ENCODE results near the gene FASTKD2.

The FASTKD2 gene

DNA sequence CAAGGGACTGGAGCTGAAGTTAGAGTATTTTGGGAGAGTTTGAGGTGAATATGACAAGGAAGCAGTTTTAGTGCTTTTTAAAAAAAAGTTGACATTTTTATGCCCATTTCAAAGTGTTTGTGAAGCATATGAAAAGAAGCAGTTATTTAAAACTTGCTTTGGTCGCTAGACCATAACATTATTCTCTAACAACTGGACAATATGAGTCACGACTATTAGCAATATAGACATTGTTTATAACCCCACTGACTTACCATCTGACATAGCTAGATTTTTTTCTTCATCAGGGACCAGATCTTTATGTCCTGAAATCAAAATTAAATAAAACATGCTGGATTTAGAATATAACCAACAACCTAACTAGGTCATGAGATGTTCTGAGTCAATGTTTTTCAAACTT, 24.6 kb upstream of the FASTKD2 start:
- Histone ChIP-seq H3K4me3 (ENCODE audit: low read depth, low read length) (no peak overlapping the region), H3K27ac (ENCODE audit: low read depth, low read length) (no peak overlapping the region), H3K36me3 (ENCODE audit: control insufficient read depth, insufficient read depth, low read length) (no peaks in the 10 kb centered on the region), H3K9me3 (ENCODE audit: control insufficient read depth, insufficient read depth, low read length) (no peaks in the 10 kb centered on the region), H3K4me1 (ENCODE audit: control insufficient read depth, insufficient read depth, low read length) (no peaks in the 10 kb centered on the region), H3K9ac (ENCODE audit: low read depth, low read length) (no peak overlapping the region), H3K27me3 (ENCODE audit: control insufficient read depth, insufficient read depth, low read length) (no peaks in the 10 kb centered on the region)

- no peak overlapping the region for H3K27ac ChIP-seq (ENCODE audit: low read depth, low read length)
- H3K27me3 ChIP-seq (ENCODE audit: control insufficient read depth, insufficient read depth, low read length), result 0 out of 2 replicates have a peak, but pooled peaks cover under 1% of the 10 kb centered on the region
- no peak overlapping the region for H3K9ac ChIP-seq (ENCODE audit: low read depth, low read length)
- no peak overlapping the region for H3K4me3 ChIP-seq (ENCODE audit: low read depth, low read length)
- no peaks in the 10 kb centered on the region for H3K4me1 ChIP-seq (ENCODE audit: control insufficient read depth, insufficient read depth, low read length)
- no peaks in the 10 kb centered on the region for H3K9me3 ChIP-seq (ENCODE audit: control insufficient read depth, insufficient read depth, low read length)
- H3K36me3 ChIP-seq (ENCODE audit: control insufficient read depth, insufficient read depth, low read length), result no peaks in the 10 kb centered on the region
Measured at GRCh38 chr2:206756816-206757215, 8.6 kb upstream of the FASTKD2 start.

DNA sequence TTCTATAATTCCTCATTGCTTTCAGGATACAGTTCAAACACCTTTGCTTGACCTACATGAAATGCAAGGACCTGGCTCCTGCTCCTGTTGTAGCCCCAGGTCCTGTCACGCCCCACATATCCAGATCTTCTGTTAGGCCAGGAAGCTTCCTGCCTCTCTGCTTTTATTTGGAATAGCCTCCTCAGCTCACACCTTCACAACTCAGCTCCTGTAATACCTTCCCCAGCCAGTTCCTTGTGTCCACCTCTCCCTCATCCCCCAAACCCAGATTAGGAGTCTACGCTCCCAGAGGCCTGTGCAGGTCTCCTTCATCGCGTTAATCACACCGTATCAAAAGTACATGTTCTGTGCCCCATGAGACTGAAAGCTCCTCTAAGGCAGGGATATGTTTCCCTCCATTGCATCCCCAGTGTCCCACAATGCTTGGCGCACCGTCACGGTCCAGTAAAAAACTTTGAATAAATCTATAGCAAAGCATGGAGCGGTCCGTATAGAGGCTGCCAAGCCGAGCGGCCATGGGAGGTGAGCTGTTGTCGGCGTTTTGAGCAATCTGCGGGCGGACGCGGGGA, 649 bp upstream of the FASTKD2 start:
- peaks cover 24% of the 10 kb centered on the region for H3K36me3 ChIP-seq (ENCODE audit: control insufficient read depth, insufficient read depth, low read length)
- H3K27me3 ChIP-seq (ENCODE audit: control insufficient read depth, insufficient read depth, low read length), result peaks cover 4% of the 10 kb centered on the region; the same call in 1 of the 2 replicates
- peaks cover 8% of the 10 kb centered on the region; the same call in 1 of the 2 replicates for H3K4me1 ChIP-seq (ENCODE audit: control insufficient read depth, insufficient read depth, low read length)
- peak overlapping the region; percentile 93 for H3K4me3 ChIP-seq (ENCODE audit: low read depth, low read length)
- peak overlapping the region; percentile 92 for H3K9ac ChIP-seq (ENCODE audit: low read depth, low read length)
- H3K9me3 ChIP-seq (ENCODE audit: control insufficient read depth, insufficient read depth, low read length), result no peaks in the 10 kb centered on the region
- peak overlapping the region; percentile 79 for H3K27ac ChIP-seq (ENCODE audit: low read depth, low read length)

GRCh38 chr2:206766057-206766930, 888 bp downstream of the FASTKD2 start:
- Histone ChIP-seq H3K4me1 (ENCODE audit: control insufficient read depth, insufficient read depth, low read length) (peaks cover 8% of the 10 kb centered on the region; the same call in 1 of the 2 replicates), H3K36me3 (ENCODE audit: control insufficient read depth, insufficient read depth, low read length) (peaks cover 36% of the 10 kb centered on the region), H3K9me3 (ENCODE audit: control insufficient read depth, insufficient read depth, low read length) (no peaks in the 10 kb centered on the region), H3K4me3 (ENCODE audit: low read depth, low read length) (peak overlapping the region; percentile 93), H3K27me3 (ENCODE audit: control insufficient read depth, insufficient read depth, low read length) (peaks cover 4% of the 10 kb centered on the region; the same call in 1 of the 2 replicates), H3K27ac (ENCODE audit: low read depth, low read length) (peak overlapping the region; percentile 79), H3K9ac (ENCODE audit: low read depth, low read length) (peak overlapping the region; percentile 92)

DNA sequence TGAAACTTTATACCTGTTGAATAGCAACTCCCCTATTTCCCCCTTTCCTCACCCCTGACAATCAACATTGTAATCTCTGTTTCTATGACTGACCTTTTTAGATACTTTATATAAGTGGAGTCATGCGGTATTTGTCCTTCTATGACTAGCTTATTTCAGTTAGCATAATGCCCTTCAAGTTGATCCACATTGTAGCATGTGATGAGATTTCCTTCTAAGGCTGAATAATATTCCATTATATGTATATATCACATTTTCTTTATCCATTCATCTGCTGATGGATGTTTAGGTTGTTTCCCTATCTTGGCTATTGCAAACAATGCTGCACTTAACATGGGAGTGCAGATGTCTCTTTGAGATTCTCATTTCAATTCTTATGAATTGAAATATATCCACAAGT, 9.5 kb downstream of the FASTKD2 start:
- peaks cover 85% of the 10 kb centered on the region for H3K36me3 ChIP-seq (ENCODE audit: control insufficient read depth, insufficient read depth, low read length)
- H3K27ac ChIP-seq (ENCODE audit: low read depth, low read length), result no peak overlapping the region
- no peaks in the 10 kb centered on the region for H3K27me3 ChIP-seq (ENCODE audit: control insufficient read depth, insufficient read depth, low read length)
- H3K9me3 ChIP-seq (ENCODE audit: control insufficient read depth, insufficient read depth, low read length), result no peaks in the 10 kb centered on the region
- no peak overlapping the region for H3K4me3 ChIP-seq (ENCODE audit: low read depth, low read length)
- H3K9ac ChIP-seq (ENCODE audit: low read depth, low read length), result no peak overlapping the region
- H3K4me1 ChIP-seq (ENCODE audit: control insufficient read depth, insufficient read depth, low read length), result no peaks in the 10 kb centered on the region

GRCh38 chr2:206776432-206776831, 11.0 kb downstream of the FASTKD2 start:
- no peak overlapping the region for H3K9ac ChIP-seq (ENCODE audit: low read depth, low read length)
- no peaks in the 10 kb centered on the region for H3K4me1 ChIP-seq (ENCODE audit: control insufficient read depth, insufficient read depth, low read length)
- no peaks in the 10 kb centered on the region for H3K27me3 ChIP-seq (ENCODE audit: control insufficient read depth, insufficient read depth, low read length)
- H3K36me3 ChIP-seq (ENCODE audit: control insufficient read depth, insufficient read depth, low read length), result peaks cover 73% of the 10 kb centered on the region
- H3K9me3 ChIP-seq (ENCODE audit: control insufficient read depth, insufficient read depth, low read length), result no peaks in the 10 kb centered on the region
- H3K4me3 ChIP-seq (ENCODE audit: low read depth, low read length), result no peak overlapping the region
- H3K27ac ChIP-seq (ENCODE audit: low read depth, low read length), result no peak overlapping the region

- Histone ChIP-seq H3K9ac (ENCODE audit: low read depth, low read length) (no peak overlapping the region), H3K27ac (ENCODE audit: low read depth, low read length) (no peak overlapping the region), H3K4me3 (ENCODE audit: low read depth, low read length) (no peak overlapping the region), H3K9me3 (ENCODE audit: control insufficient read depth, insufficient read depth, low read length) (no peaks in the 10 kb centered on the region), H3K36me3 (ENCODE audit: control insufficient read depth, insufficient read depth, low read length) (peaks cover 67% of the 10 kb centered on the region), H3K27me3 (ENCODE audit: control insufficient read depth, insufficient read depth, low read length) (no peaks in the 10 kb centered on the region), H3K4me1 (ENCODE audit: control insufficient read depth, insufficient read depth, low read length) (no peaks in the 10 kb centered on the region)
Measured at GRCh38 chr2:206780671-206781070, 15.3 kb downstream of the FASTKD2 start.

- Histone ChIP-seq H3K36me3 (ENCODE audit: control insufficient read depth, insufficient read depth, low read length) (peaks cover 77% of the 10 kb centered on the region), H3K27ac (ENCODE audit: low read depth, low read length) (no peak overlapping the region), H3K9ac (ENCODE audit: low read depth, low read length) (no peak overlapping the region), H3K4me1 (ENCODE audit: control insufficient read depth, insufficient read depth, low read length) (no peaks in the 10 kb centered on the region), H3K27me3 (ENCODE audit: control insufficient read depth, insufficient read depth, low read length) (no peaks in the 10 kb centered on the region), H3K4me3 (ENCODE audit: low read depth, low read length) (no peak overlapping the region), H3K9me3 (ENCODE audit: control insufficient read depth, insufficient read depth, low read length) (no peaks in the 10 kb centered on the region)
Measured at GRCh38 chr2:206783718-206784117, 18.3 kb downstream of the FASTKD2 start.

GRCh38 chr2:206784559-206785353, 19.4 kb downstream of the FASTKD2 start:
- no peak overlapping the region for H3K9ac ChIP-seq (ENCODE audit: low read depth, low read length)
- H3K36me3 ChIP-seq (ENCODE audit: control insufficient read depth, insufficient read depth, low read length), result peaks cover 77% of the 10 kb centered on the region
- no peaks in the 10 kb centered on the region for H3K4me1 ChIP-seq (ENCODE audit: control insufficient read depth, insufficient read depth, low read length)
- no peaks in the 10 kb centered on the region for H3K27me3 ChIP-seq (ENCODE audit: control insufficient read depth, insufficient read depth, low read length)
- H3K4me3 ChIP-seq (ENCODE audit: low read depth, low read length), result no peak overlapping the region
- H3K9me3 ChIP-seq (ENCODE audit: control insufficient read depth, insufficient read depth, low read length), result no peaks in the 10 kb centered on the region
- no peak overlapping the region for H3K27ac ChIP-seq (ENCODE audit: low read depth, low read length)

- H3K4me1 ChIP-seq (ENCODE audit: control insufficient read depth, insufficient read depth, low read length), result no peaks in the 10 kb centered on the region
- no peaks in the 10 kb centered on the region for H3K27me3 ChIP-seq (ENCODE audit: control insufficient read depth, insufficient read depth, low read length)
- H3K9ac ChIP-seq (ENCODE audit: low read depth, low read length), result no peak overlapping the region
- H3K36me3 ChIP-seq (ENCODE audit: control insufficient read depth, insufficient read depth, low read length), result peaks cover 83% of the 10 kb centered on the region
- H3K4me3 ChIP-seq (ENCODE audit: low read depth, low read length), result no peak overlapping the region
- no peaks in the 10 kb centered on the region for H3K9me3 ChIP-seq (ENCODE audit: control insufficient read depth, insufficient read depth, low read length)
- H3K27ac ChIP-seq (ENCODE audit: low read depth, low read length), result no peak overlapping the region
Measured at GRCh38 chr2:206790311-206790935, 25.0 kb downstream of the FASTKD2 start.

Data from HUES48 (cell line).